Prostate gland (tissue), 2 donors: ENCODE measurements around the gene INTS1.

ENCODE experiments used
- POLR2AphosphoS5 ChIP-seq: sonication (generic); formaldehyde crosslinking; IDR thresholded peaks from one replicate; pipeline ENCODE4 v1.6.1; 2017; ENCODE audit warnings: antibody characterized with exemption
- TF ChIP-seq, protein P1 (sequence below), 4 experiments: fragments of 200-600 bp in 2 of 4; fragments of 450-650 bp in 2 of 4; sonication (generic) in 2 of 4; IDR thresholded peaks; 1 replicate in 3 of 4; 2 replicates in 1 of 4; pipeline ENCODE4 v1.5.1; 2016 to 2019; ENCODE audit warnings: antibody characterized with exemption in 4 of 4, mild to moderate bottlenecking in 2 of 4, moderate library complexity in 2 of 4

GRCh38 chr7:1529383-1530116 lies 25.4 kb upstream of the INTS1 start:
- TF ChIP-seq POLR2AphosphoS5 = no peak
- TF ChIP-seq, protein P1, sequence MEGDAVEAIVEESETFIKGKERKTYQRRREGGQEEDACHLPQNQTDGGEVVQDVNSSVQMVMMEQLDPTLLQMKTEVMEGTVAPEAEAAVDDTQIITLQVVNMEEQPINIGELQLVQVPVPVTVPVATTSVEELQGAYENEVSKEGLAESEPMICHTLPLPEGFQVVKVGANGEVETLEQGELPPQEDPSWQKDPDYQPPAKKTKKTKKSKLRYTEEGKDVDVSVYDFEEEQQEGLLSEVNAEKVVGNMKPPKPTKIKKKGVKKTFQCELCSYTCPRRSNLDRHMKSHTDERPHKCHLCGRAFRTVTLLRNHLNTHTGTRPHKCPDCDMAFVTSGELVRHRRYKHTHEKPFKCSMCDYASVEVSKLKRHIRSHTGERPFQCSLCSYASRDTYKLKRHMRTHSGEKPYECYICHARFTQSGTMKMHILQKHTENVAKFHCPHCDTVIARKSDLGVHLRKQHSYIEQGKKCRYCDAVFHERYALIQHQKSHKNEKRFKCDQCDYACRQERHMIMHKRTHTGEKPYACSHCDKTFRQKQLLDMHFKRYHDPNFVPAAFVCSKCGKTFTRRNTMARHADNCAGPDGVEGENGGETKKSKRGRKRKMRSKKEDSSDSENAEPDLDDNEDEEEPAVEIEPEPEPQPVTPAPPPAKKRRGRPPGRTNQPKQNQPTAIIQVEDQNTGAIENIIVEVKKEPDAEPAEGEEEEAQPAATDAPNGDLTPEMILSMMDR (IDR thresholded peaks at IDR 0.05) = no peak
